Testis (tissue), 3 donors: ENCODE measurements around the gene CACNG4. TPM values are rescaled to one million over a fixed set of nuclear protein-coding genes. Genes with fewer than 3 reads are reported as not detected.

Experiments
- DNase-seq: peaks from one replicate; pipeline ENCODE4 v3.0.0-alpha.2; 2019
- H3K27ac ChIP-seq, 2 donors: fragments of 200-600 bp; sonication (generic); one replicate each; pipeline ENCODE4 v1.5.1; 2019
- H3K27me3 ChIP-seq: fragments of 200-600 bp; sonication (generic); one replicate; pipeline ENCODE4 v1.5.1; 2019
- H3K36me3 ChIP-seq: fragments of 200-600 bp; sonication (generic); one replicate; pipeline ENCODE4 v1.5.1; 2017; ENCODE audit warnings: low read depth; ENCODE audit errors: missing control alignments
- H3K4me1 ChIP-seq: fragments of 200-600 bp; sonication (generic); one replicate; pipeline ENCODE4 v1.5.1; 2019
- H3K4me3 ChIP-seq, 2 donors: fragments of 200-600 bp; sonication (generic); one replicate each; pipeline ENCODE4 v1.5.1; 2017 to 2019
- H3K9me3 ChIP-seq: fragments of 200-600 bp; sonication (generic); one replicate; pipeline ENCODE4 v1.5.1; 2017
- POLR2A ChIP-seq: fragments of 450-650 bp; IDR thresholded peaks from one replicate; pipeline ENCODE4 v1.6.1; 2017; ENCODE audit warnings: antibody characterized with exemption, mild to moderate bottlenecking, moderate library complexity
- WGBS, 2 donors: methylation state at CpG; one replicate each; pipeline ENCODE4 v1.1.5; 2018; 5-methylcytosine and 5-hydroxymethylcytosine counted together
- intact Hi-C: fragments of 100-400 bp; cut with DNase I; formaldehyde crosslinking; loops from one replicate; pipeline ENCODE4 v1.15.1; 2023; ENCODE audit warnings: low total_unique reads
- polyA plus RNA-seq: library from polyadenylated mRNA; stranded (reverse); fragments of 350-450 nt; fragmentation: Illumina TruSeq; extraction: RNeasy Lipid Tissue Mini Kit (QIAGEN cat#74804); gene quantifications from one replicate; pipeline ENCODE4 v1.2.3, GENCODE V29; 2014; ENCODE audit warnings: low read depth, low replicate concordance; ENCODE audit not compliant: insufficient read depth
- total RNA-seq, 2 donors: library from RNA; depleted of rRNA; stranded (reverse); fragments of >200 nt; gene quantifications; one replicate each; pipeline ENCODE4 v1.2.3, GENCODE V29; 2016
- TF ChIP-seq, protein P1 (sequence below), 3 experiments: fragments of 450-650 bp in 2 of 3; fragments of 200-600 bp in 1 of 3; sonication (generic) in 1 of 3; IDR thresholded peaks; one replicate each; pipeline ENCODE4 v1.5.1; 2016 to 2019; ENCODE audit warnings: antibody characterized with exemption in 3 of 3, mild to moderate bottlenecking in 2 of 3, moderate library complexity in 1 of 3

CACNG4 gene
- total and polyA plus RNA-seq, 3 donors from 2014 or later: 0.16 to 0.81 (median 0.46) TPM

DNA sequence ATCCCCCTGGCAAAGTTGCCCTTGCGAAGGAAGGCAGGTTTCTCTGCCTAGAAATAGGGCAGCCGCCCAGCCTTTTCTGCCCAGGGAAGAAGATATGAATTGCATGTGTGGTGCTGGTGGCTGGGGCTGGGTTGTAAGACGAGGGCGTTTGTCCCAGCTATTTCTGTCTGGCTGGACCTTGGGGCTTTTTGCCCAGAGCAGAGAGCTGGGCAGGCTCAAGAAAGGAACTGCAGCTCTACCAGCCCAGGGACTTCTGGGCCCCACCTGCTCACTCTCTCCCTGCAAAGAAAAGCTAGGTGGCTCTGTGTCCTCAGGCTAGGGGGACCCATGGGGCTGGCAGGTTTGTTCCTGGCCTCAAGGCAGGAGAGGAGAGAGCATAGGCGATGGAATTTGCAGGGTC lies 80.4 kb downstream of the CACNG4 start:
- H3K36me3 ChIP-seq: no peaks in the 10 kb centered on the region
- intact Hi-C loops: no loop called here
- TF ChIP-seq, protein P1, sequence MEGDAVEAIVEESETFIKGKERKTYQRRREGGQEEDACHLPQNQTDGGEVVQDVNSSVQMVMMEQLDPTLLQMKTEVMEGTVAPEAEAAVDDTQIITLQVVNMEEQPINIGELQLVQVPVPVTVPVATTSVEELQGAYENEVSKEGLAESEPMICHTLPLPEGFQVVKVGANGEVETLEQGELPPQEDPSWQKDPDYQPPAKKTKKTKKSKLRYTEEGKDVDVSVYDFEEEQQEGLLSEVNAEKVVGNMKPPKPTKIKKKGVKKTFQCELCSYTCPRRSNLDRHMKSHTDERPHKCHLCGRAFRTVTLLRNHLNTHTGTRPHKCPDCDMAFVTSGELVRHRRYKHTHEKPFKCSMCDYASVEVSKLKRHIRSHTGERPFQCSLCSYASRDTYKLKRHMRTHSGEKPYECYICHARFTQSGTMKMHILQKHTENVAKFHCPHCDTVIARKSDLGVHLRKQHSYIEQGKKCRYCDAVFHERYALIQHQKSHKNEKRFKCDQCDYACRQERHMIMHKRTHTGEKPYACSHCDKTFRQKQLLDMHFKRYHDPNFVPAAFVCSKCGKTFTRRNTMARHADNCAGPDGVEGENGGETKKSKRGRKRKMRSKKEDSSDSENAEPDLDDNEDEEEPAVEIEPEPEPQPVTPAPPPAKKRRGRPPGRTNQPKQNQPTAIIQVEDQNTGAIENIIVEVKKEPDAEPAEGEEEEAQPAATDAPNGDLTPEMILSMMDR (IDR thresholded peaks at IDR 0.05): no peak
- no peak for TF ChIP-seq POLR2A
- H3K9me3 ChIP-seq: no peaks in the 10 kb centered on the region
- no peaks in the 10 kb centered on the region for H3K27me3 ChIP-seq
- H3K27ac ChIP-seq: no peak overlapping the region
- 68 to 79% methylated on average over 5 of the region's 5 CpGs for WGBS, 2 donors
- H3K4me1 ChIP-seq: no peaks in the 10 kb centered on the region
- no peak overlapping the region for H3K4me3 ChIP-seq
- no peak for DNase-seq

DNA sequence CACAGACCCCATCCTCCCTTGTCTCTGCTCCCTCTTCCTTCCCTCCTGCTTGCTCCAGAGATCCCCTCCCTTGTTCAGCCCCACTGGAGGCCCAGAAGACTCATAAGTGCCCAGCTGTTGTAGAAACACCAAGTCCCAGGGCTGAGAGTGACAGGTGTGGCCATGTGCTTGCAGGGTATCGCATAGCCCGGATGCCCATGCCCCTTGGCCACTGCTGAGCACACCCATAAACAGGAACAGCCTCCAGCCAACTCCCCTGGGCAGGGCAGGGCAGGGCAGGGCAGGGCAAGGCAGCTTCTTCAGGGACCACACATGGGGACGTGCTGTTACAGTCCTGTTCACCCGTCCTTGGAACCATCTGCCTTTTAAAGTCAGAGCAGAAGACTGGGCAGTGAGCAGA lies 81.9 kb downstream of the CACNG4 start:
- 71 to 84% methylated on average over 4 of the region's 4 CpGs for WGBS, 2 donors
- H3K9me3 ChIP-seq: no peaks in the 10 kb centered on the region
- no peak overlapping the region for H3K27ac ChIP-seq
- H3K4me1 ChIP-seq: no peaks in the 10 kb centered on the region
- no peaks in the 10 kb centered on the region for H3K27me3 ChIP-seq
- TF ChIP-seq POLR2A: no peak
- TF ChIP-seq, protein P1 (IDR thresholded peaks at IDR 0.05): no peak
- intact Hi-C loops: no loop called here
- no peak overlapping the region for H3K4me3 ChIP-seq
- DNase-seq: no peak
- no peaks in the 10 kb centered on the region for H3K36me3 ChIP-seq

DNA sequence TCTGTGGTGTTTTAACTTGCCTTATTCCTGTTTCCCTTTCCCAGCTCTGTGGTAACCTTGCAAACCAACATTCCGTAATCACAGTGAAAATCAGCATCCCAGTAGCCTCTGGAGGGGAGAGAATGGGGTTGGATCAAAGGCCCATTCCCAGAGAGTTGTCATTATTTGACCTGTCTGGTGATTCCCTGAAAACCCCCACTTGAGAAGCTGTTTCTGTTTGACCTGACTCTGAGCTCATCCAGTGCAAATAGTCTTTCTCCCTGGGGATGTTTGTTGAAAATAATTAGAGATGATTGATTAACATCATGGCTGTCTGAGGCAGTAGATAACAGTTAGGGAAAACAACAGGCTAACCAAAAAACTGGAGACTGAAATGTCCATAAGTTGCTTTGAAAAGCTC lies 82.9 kb downstream of the CACNG4 start:
- Histone ChIP-seq H3K27me3 (no peaks in the 10 kb centered on the region), H3K4me1 (no peaks in the 10 kb centered on the region), H3K4me3 (no peak overlapping the region), H3K36me3 (no peaks in the 10 kb centered on the region), H3K27ac (no peak overlapping the region), H3K9me3 (no peaks in the 10 kb centered on the region)
- TF ChIP-seq, protein P1 (IDR thresholded peaks at IDR 0.05): no peak
- no peak for TF ChIP-seq POLR2A
- WGBS, 2 donors: 42 to 90% methylated on average over 1 of the region's 1 CpG
- no peak for DNase-seq
- intact Hi-C loops: no loop called here

DNA sequence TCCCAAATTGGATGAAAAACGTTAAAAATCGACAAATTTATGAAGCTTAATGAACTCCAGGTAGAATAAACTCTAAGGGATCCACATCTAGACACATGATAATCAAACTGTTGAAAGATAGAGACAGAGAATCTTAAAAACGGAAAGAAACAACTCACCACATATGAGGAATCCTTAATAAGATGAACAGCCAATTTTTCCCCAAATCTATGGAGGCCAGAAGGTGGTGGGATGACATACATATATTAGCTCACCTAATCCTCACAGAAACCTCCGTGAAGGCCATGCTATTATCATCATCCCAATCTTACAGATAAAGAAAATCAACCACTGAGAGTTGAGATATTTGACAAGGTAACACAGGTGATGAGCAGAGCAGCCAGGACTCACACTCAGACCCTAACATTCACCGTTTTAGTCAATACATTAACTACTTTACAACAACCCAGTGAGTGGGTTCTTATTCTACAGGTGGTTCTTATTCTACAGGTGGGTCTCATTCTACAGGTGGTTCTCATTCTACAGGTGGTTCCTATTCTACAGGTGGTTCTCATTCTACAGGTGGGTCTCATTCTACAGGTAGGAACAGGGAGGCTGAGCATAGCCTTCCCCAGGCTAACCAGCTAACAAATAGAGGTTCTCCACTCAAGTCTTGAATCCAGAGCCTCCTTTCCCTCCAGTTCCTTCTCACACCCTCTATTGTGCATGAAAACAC lies 84.7 kb downstream of the CACNG4 start:
- H3K36me3 ChIP-seq: no peaks in the 10 kb centered on the region
- H3K4me1 ChIP-seq: no peaks in the 10 kb centered on the region
- TF ChIP-seq POLR2A: no peak
- TF ChIP-seq, protein P1 (IDR thresholded peaks at IDR 0.05): no peak
- intact Hi-C loops: no loop called here
- H3K27me3 ChIP-seq: no peaks in the 10 kb centered on the region
- H3K4me3 ChIP-seq: no peak overlapping the region
- WGBS, 2 donors: 81 to 89% methylated on average over 5 of the region's 5 CpGs
- no peak overlapping the region for H3K27ac ChIP-seq
- DNase-seq: no peak
- H3K9me3 ChIP-seq: no peaks in the 10 kb centered on the region

DNA sequence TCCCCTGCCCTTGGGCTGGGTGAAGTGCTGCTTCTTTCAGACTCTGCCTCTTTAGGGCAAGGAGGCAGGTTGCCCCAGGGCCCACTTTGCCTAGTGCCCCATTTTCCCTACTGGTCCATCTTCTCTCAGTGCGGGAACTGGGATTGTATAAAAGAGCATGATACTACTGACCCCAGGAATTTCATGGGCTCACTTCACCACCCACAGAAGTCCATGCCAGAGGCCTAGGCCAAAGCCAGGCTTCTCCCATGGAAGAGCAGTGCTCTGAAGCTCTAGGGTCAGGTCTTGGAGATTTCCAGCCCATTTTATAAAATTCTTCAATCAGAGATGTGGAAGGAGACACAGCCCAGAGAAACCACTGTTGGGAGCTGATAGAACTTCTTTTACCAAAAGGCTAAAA lies 85.6 kb downstream of the CACNG4 start:
- no peak overlapping the region for H3K4me3 ChIP-seq
- H3K36me3 ChIP-seq: no peaks in the 10 kb centered on the region
- H3K27ac ChIP-seq: no peak overlapping the region
- no peaks in the 10 kb centered on the region for H3K27me3 ChIP-seq
- H3K4me1 ChIP-seq: no peaks in the 10 kb centered on the region
- TF ChIP-seq, protein P1 (IDR thresholded peaks at IDR 0.05): no peak
- TF ChIP-seq POLR2A: no peak
- no peaks in the 10 kb centered on the region for H3K9me3 ChIP-seq
- DNase-seq: no peak
- intact Hi-C loops: no loop called here
- 100% methylated on average over 1 of the region's 1 CpG for WGBS, 2 donors
